Sciatic nerve (tissue), 2 donors: ENCODE measurements around the gene NXNL2. TPM values are rescaled to one million over a fixed set of nuclear protein-coding genes. Genes with fewer than 3 reads are reported as not detected.
A peak's percentile ranks its signal among the peaks of the same experiment; 100 is the strongest.

ENCODE experiments used
- ATAC-seq: fragments of 200-7000 bp; cut with Tn5 transposase; one replicate; pipeline ENCODE4 v1.9.1; 2020; ENCODE audit warnings: mild to moderate bottlenecking, moderate library complexity
- DNase-seq: peaks from one replicate; pipeline ENCODE4 v3.0.0-alpha.2; 2020; ENCODE audit warnings: low spot score
- intact Hi-C: fragments of 100-400 bp; cut with DNase I; formaldehyde crosslinking; loops from one replicate; pipeline ENCODE4 v1.14.2; 2022
- total RNA-seq: library from RNA; stranded (reverse); fragmentation: NEBNext Ultra II Directional; extraction: Animal tissue kit (Norgen Biotek cat#: 25700); gene quantifications from one replicate; pipeline ENCODE4 v1.2.1, GENCODE V29; 2021
- donor health status: DM: no; HTN: no; CAD: no.
- donor health status: DM: no; HTN: no; CAD: no.

NXNL2 gene
- total RNA-seq, 1 donor from 2014 or later, result 1.3 TPM

GRCh38 chr9:88529496-88529895 is 5.5 kb upstream of the NXNL2 start:
- DNase-seq (no peak), ATAC-seq (no peak)
- intact Hi-C loops, result no loop called here

- no peak for DNase-seq
- ATAC-seq, result no peak
- intact Hi-C loops, result no loop called here
These were observed 4.9 kb upstream of the NXNL2 start for GRCh38 chr9:88530051-88530450.

- no peak for ATAC-seq
- intact Hi-C loops, result no loop called here
- peak; percentile 77 for DNase-seq
These were observed 2.9 kb upstream of the NXNL2 start for GRCh38 chr9:88531920-88532698.

- ATAC-seq, result peak; percentile 49
- intact Hi-C loops, result no loop called here
- DNase-seq, result no peak
These were observed 975 bp upstream of the NXNL2 start for GRCh38 chr9:88533951-88534455.

- intact Hi-C loops, result no loop called here
- ATAC-seq, result no peak
- no peak for DNase-seq
These were observed 446 bp downstream of the NXNL2 start for GRCh38 chr9:88535226-88536022.

- intact Hi-C loops, result no loop called here
- DNase-seq (peak; percentile 67), ATAC-seq (peak; percentile 16)
These were observed 996 bp downstream of the NXNL2 start for GRCh38 chr9:88536023-88536324.

GRCh38 chr9:88536951-88537760 is 2.2 kb downstream of the NXNL2 start:
- ATAC-seq (peak; percentile 9), DNase-seq (no peak)
- intact Hi-C loops, result no loop called here

- ATAC-seq, result peak; percentile 73
- peak; percentile 76 for DNase-seq
- intact Hi-C loops, result no loop called here
These were observed 2.7 kb downstream of the NXNL2 start for GRCh38 chr9:88537761-88538091.

- ATAC-seq, result no peak
- no peak for DNase-seq
- intact Hi-C loops, result no loop called here
These were observed 3.5 kb downstream of the NXNL2 start for GRCh38 chr9:88538311-88539085.

- no peak for ATAC-seq
- DNase-seq, result no peak
- intact Hi-C loops, result no loop called here
These were observed 4.3 kb downstream of the NXNL2 start for GRCh38 chr9:88539246-88539645.

- no peak for DNase-seq
- ATAC-seq, result no peak
- intact Hi-C loops, result no loop called here
These were observed 5.3 kb downstream of the NXNL2 start for GRCh38 chr9:88540251-88540763.

- ATAC-seq (no peak), DNase-seq (no peak)
- intact Hi-C loops, result no loop called here
These were observed 9.3 kb downstream of the NXNL2 start for GRCh38 chr9:88544245-88544644.

- no peak for ATAC-seq
- no peak for DNase-seq
- intact Hi-C loops, result no loop called here
These were observed 16.7 kb downstream of the NXNL2 start for GRCh38 chr9:88551546-88552137.

GRCh38 chr9:88553350-88553749 is 18.4 kb downstream of the NXNL2 start:
- ATAC-seq, result no peak
- no peak for DNase-seq
- intact Hi-C loops, result no loop called here

- ATAC-seq, result no peak
- intact Hi-C loops, result no loop called here
- DNase-seq, result no peak
These were observed 20.4 kb downstream of the NXNL2 start for GRCh38 chr9:88555268-88555980.

GRCh38 chr9:88559661-88560060 is 24.7 kb downstream of the NXNL2 start:
- no peak for DNase-seq
- no peak for ATAC-seq
- intact Hi-C loops, result no loop called here

- DNase-seq (no peak), ATAC-seq (no peak)
- intact Hi-C loops, result no loop called here
These were observed 32.9 kb downstream of the NXNL2 start for GRCh38 chr9:88567870-88568269.

- DNase-seq (no peak), ATAC-seq (no peak)
- intact Hi-C loops, result loop anchor here (10.0 kb wide), 1 partner anchor 467 kb away; no protein-coding TSS in a partner anchor
These were observed 36.4 kb downstream of the NXNL2 start for GRCh38 chr9:88571419-88571818.
